Right hindlimb (tissue), 1 donor: ENCODE measurements around the gene PTGS1.
"Not testable (repeated sequence)": the region's sequence is repeated elsewhere in the genome, so short reads cannot be mapped to it uniquely, and the experiment has no call there.

Source experiments
- DNase-seq: peaks from one replicate; pipeline ENCODE4 v3.0.0-alpha.2; 2018

Gene PTGS1

GRCh38 chr9:122370869-122371755 is at the start of gene PTGS1:
PTGS1 (plus strand) TSS chr9:122371024; CDS start chr9:122371085, 61 bp downstream.
- no peak for DNase-seq

GRCh38 chr9:122322553-122322952 is 48.3 kb upstream of the PTGS1 start:
- DNase-seq: no peak

GRCh38 chr9:122324665-122325064 is 46.2 kb upstream of the PTGS1 start:
- DNase-seq: not testable (repeated sequence)

- DNase-seq: no peak
Measured at GRCh38 chr9:122325124-122325523, 45.7 kb upstream of the PTGS1 start.

GRCh38 chr9:122327175-122327574 is 43.6 kb upstream of the PTGS1 start:
- DNase-seq: no peak

GRCh38 chr9:122329597-122329996 is 41.2 kb upstream of the PTGS1 start:
- DNase-seq: no peak

GRCh38 chr9:122330466-122330865 is 40.4 kb upstream of the PTGS1 start:
- not testable (repeated sequence) for DNase-seq

- no peak for DNase-seq
Measured at GRCh38 chr9:122331523-122331927, 39.3 kb upstream of the PTGS1 start.

GRCh38 chr9:122332083-122332482 is 38.7 kb upstream of the PTGS1 start:
- no peak for DNase-seq

- DNase-seq: no peak
Measured at GRCh38 chr9:122332644-122333043, 38.2 kb upstream of the PTGS1 start.

GRCh38 chr9:122333169-122333808 is 37.5 kb upstream of the PTGS1 start:
- DNase-seq: no peak

- no peak for DNase-seq
Measured at GRCh38 chr9:122334916-122335315, 35.9 kb upstream of the PTGS1 start.

GRCh38 chr9:122336189-122336588 is 34.6 kb upstream of the PTGS1 start:
- DNase-seq: no peak

- DNase-seq: no peak
Measured at GRCh38 chr9:122336866-122337555, 33.8 kb upstream of the PTGS1 start.

- no peak for DNase-seq
Measured at GRCh38 chr9:122337556-122337929, 33.3 kb upstream of the PTGS1 start.

- DNase-seq: no peak
Measured at GRCh38 chr9:122338536-122338935, 32.3 kb upstream of the PTGS1 start.

- no peak for DNase-seq
Measured at GRCh38 chr9:122338994-122339393, 31.8 kb upstream of the PTGS1 start.

- no peak for DNase-seq
Measured at GRCh38 chr9:122339579-122339978, 31.2 kb upstream of the PTGS1 start.

GRCh38 chr9:122340161-122340560 is 30.7 kb upstream of the PTGS1 start:
- DNase-seq: no peak

- no peak for DNase-seq
Measured at GRCh38 chr9:122342323-122343050, 28.3 kb upstream of the PTGS1 start.

- peak; percentile 57 for DNase-seq
Measured at GRCh38 chr9:122346478-122347347, 24.1 kb upstream of the PTGS1 start.
